Fibroblast of mammary gland (primary cell): ENCODE data around the gene SPRY4.
"Not testable (repeated sequence)": the region's sequence is repeated elsewhere in the genome, so short reads cannot be mapped to it uniquely, and the experiment has no call there.

Experiments
- DNase-seq: peaks from one replicate; pipeline ENCODE4 v3.0.0-alpha.2; 2010; ENCODE audit warnings: low read depth
- H3K4me3 ChIP-seq: 2 replicates; pipeline ENCODE4 v1.5.1; 2011; ENCODE audit warnings: low read depth, mild to moderate bottlenecking, low read length, moderate library complexity; ENCODE audit not compliant: control insufficient read depth
- CTCF ChIP-seq: conservative IDR thresholded peaks from 2 replicates; pipeline ENCODE4 v1.5.1; 2011; ENCODE audit warnings: low read depth, low read length, inconsistent platforms; ENCODE audit not compliant: control insufficient read depth, insufficient read depth

The SPRY4 gene

GRCh38 chr5:142280066-142281007 lies 44.5 kb downstream of the SPRY4 start:
- no peak for TF ChIP-seq CTCF
- DNase-seq, result peak; percentile 78
- H3K4me3 ChIP-seq, result no peak overlapping the region

- DNase-seq, result no peak
- TF ChIP-seq CTCF, result no peak
- no peak overlapping the region for H3K4me3 ChIP-seq
These were observed 46.2 kb downstream of the SPRY4 start for GRCh38 chr5:142278627-142279026.

- no peak for TF ChIP-seq CTCF
- no peak for DNase-seq
- H3K4me3 ChIP-seq, result no peak overlapping the region
These were observed 47.0 kb downstream of the SPRY4 start for GRCh38 chr5:142277796-142278195.

- TF ChIP-seq CTCF, result no peak
- no peak overlapping the region for H3K4me3 ChIP-seq
- DNase-seq, result no peak
These were observed 48.3 kb downstream of the SPRY4 start for GRCh38 chr5:142276517-142276916.

GRCh38 chr5:142275496-142275895 lies 49.3 kb downstream of the SPRY4 start:
- DNase-seq, result no peak
- no peak for TF ChIP-seq CTCF
- H3K4me3 ChIP-seq, result no peak overlapping the region

- H3K4me3 ChIP-seq, DNase-seq: not testable (repeated sequence)
These were observed 52.2 kb downstream of the SPRY4 start for GRCh38 chr5:142272596-142272995.

GRCh38 chr5:142264084-142264483 lies 60.7 kb downstream of the SPRY4 start:
- not testable (repeated sequence) for DNase-seq, H3K4me3 ChIP-seq

GRCh38 chr5:142263346-142263745 lies 61.5 kb downstream of the SPRY4 start:
- no peak for DNase-seq
- no peak for TF ChIP-seq CTCF
- H3K4me3 ChIP-seq, result no peak overlapping the region
